NB4 (cell line): ENCODE measurements around the gene ARHGAP28.

Experiments used
- DNase-seq: peaks from one replicate; pipeline ENCODE4 v3.0.0; 2010; ENCODE audit warnings: low read depth
- H3K4me3 ChIP-seq: one replicate; pipeline ENCODE4 v1.5.1; 2011; ENCODE audit warnings: mild to moderate bottlenecking, low read depth, low read length, moderate library complexity
- CTCF ChIP-seq: IDR thresholded peaks from one replicate; pipeline ENCODE4 v1.5.1; 2012; ENCODE audit warnings: low read depth, low read length
- MAX ChIP-seq: IDR thresholded peaks from 2 replicates; pipeline ENCODE4 v1.6.1; 2011; ENCODE audit warnings: low read depth, low read length
- MYC ChIP-seq: IDR thresholded peaks from 2 replicates; pipeline ENCODE4 v1.6.1; 2011; ENCODE audit warnings: low read depth, low read length
- POLR2A ChIP-seq: IDR thresholded peaks from 2 replicates; pipeline ENCODE4 v1.6.1; 2011; ENCODE audit warnings: mild to moderate bottlenecking; ENCODE audit not compliant: insufficient read length; ENCODE audit errors: extremely low read depth

The ARHGAP28 gene

GRCh38 chr18:6885006-6885481 is 155.5 kb downstream of the ARHGAP28 start:
- DNase-seq = no peak
- no peak overlapping the region for H3K4me3 ChIP-seq
- TF ChIP-seq CTCF = no peak
- TF ChIP-seq MYC = no peak
- no peak for TF ChIP-seq POLR2A
- TF ChIP-seq MAX = no peak

GRCh38 chr18:6885992-6886796 is 156.7 kb downstream of the ARHGAP28 start:
- TF ChIP-seq CTCF (peak; percentile 41), POLR2A (no peak)
- peak; percentile 42 for DNase-seq
- H3K4me3 ChIP-seq = no peak overlapping the region

- H3K4me3 ChIP-seq = no peak overlapping the region
- DNase-seq = no peak
- no peak for TF ChIP-seq MAX
- no peak for TF ChIP-seq POLR2A
These were observed 157.3 kb downstream of the ARHGAP28 start for GRCh38 chr18:6886797-6887330.

- no peak overlapping the region for H3K4me3 ChIP-seq
- no peak for DNase-seq
- TF ChIP-seq MAX = no peak
These were observed 162.3 kb downstream of the ARHGAP28 start for GRCh38 chr18:6891788-6892187.

- TF ChIP-seq CTCF = no peak
- TF ChIP-seq MYC = no peak
- no peak for TF ChIP-seq POLR2A
- TF ChIP-seq MAX = no peak
- H3K4me3 ChIP-seq = no peak overlapping the region
- no peak for DNase-seq
These were observed 171.9 kb downstream of the ARHGAP28 start for GRCh38 chr18:6901286-6901926.

GRCh38 chr18:6917072-6917471 is 187.6 kb downstream of the ARHGAP28 start:
- DNase-seq = no peak
- TF ChIP-seq MYC = no peak
- no peak for TF ChIP-seq CTCF
- no peak for TF ChIP-seq POLR2A
- TF ChIP-seq MAX = no peak
- no peak overlapping the region for H3K4me3 ChIP-seq
